Tibial nerve (tissue), 4 donors: ENCODE data around the gene ASH1L.

Experiments
- CTCF ChIP-seq, 5 experiments: fragments of 200-600 bp in 3 of 5; fragments of 450-650 bp in 2 of 5; sonication (generic) in 3 of 5; IDR thresholded peaks; one replicate each; pipeline ENCODE4 v1.5.1; 2016 to 2019; ENCODE audit warnings: antibody characterized with exemption in 5 of 5, mild to moderate bottlenecking in 3 of 5, moderate library complexity in 2 of 5
- EP300 ChIP-seq, 2 donors: sonication (generic); formaldehyde crosslinking; IDR thresholded peaks; one replicate each; pipeline ENCODE4 v1.6.1; 2017; ENCODE audit warnings: antibody characterized with exemption in 2 of 2, mild to moderate bottlenecking in 1 of 2
- POLR2A ChIP-seq, 2 donors: fragments of 450-650 bp; IDR thresholded peaks; one replicate each; pipeline ENCODE4 v1.6.1; 2017; ENCODE audit warnings: antibody characterized with exemption in 2 of 2, mild to moderate bottlenecking in 2 of 2, moderate library complexity in 2 of 2

- TF ChIP-seq EP300 (IDR thresholded peaks at IDR 0.05) (no peak), CTCF (IDR thresholded peaks at IDR 0.05) (no peak), POLR2A (IDR thresholded peaks at IDR 0.05) (no peak)
Measured at GRCh38 chr1:155529929-155530328, 32.7 kb downstream of the ASH1L start.
